Suprapubic skin (tissue), 4 donors: ENCODE data around the gene DDX5. TPM values are rescaled to one million over a fixed set of nuclear protein-coding genes. Genes with fewer than 3 reads are reported as not detected.
A peak's percentile ranks its signal among the peaks of the same experiment; 100 is the strongest.

Source experiments
- DNase-seq, 2 donors: peaks; one replicate each; pipeline ENCODE4 v3.0.0-alpha.2; 2019; ENCODE audit warnings: low spot score in 2 of 2
- H3K27ac ChIP-seq: fragments of 200-600 bp; sonication (generic); one replicate; pipeline ENCODE4 v1.5.1; 2019
- H3K27me3 ChIP-seq: fragments of 200-600 bp; sonication (generic); one replicate; pipeline ENCODE4 v1.5.1; 2019
- H3K36me3 ChIP-seq: fragments of 200-600 bp; sonication (generic); one replicate; pipeline ENCODE4 v1.5.1; 2019
- H3K4me1 ChIP-seq: fragments of 200-600 bp; sonication (generic); one replicate; pipeline ENCODE4 v1.5.1; 2019
- H3K4me3 ChIP-seq: fragments of 200-600 bp; sonication (generic); one replicate; pipeline ENCODE4 v1.5.1; 2019; ENCODE audit warnings: mild to moderate bottlenecking
- H3K9me3 ChIP-seq: fragments of 200-600 bp; sonication (generic); one replicate; pipeline ENCODE4 v1.5.1; 2019
- CTCF ChIP-seq, 2 donors: fragments of 200-600 bp in 1 of 2; fragments of 450-650 bp in 1 of 2; sonication (generic) in 1 of 2; IDR thresholded peaks; one replicate each; pipeline ENCODE4 v1.5.1; 2016 to 2019; ENCODE audit warnings: antibody characterized with exemption in 2 of 2, mild to moderate bottlenecking in 1 of 2, moderate library complexity in 1 of 2
- EP300 ChIP-seq: sonication (generic); formaldehyde crosslinking; IDR thresholded peaks from one replicate; pipeline ENCODE4 v1.6.1; 2017; ENCODE audit warnings: antibody characterized with exemption
- POLR2A ChIP-seq, 2 donors: fragments of 450-650 bp; IDR thresholded peaks; one replicate each; pipeline ENCODE4 v1.6.1; 2017; ENCODE audit warnings: antibody characterized with exemption in 2 of 2, mild to moderate bottlenecking in 2 of 2, moderate library complexity in 2 of 2
- POLR2AphosphoS5 ChIP-seq, 3 donors: sonication (generic); formaldehyde crosslinking; IDR thresholded peaks; one replicate each; pipeline ENCODE4 v1.6.1; 2017; ENCODE audit warnings: antibody characterized with exemption in 3 of 3
- WGBS: methylation state at CpG from one replicate; pipeline ENCODE4 v1.1.5; 2018; 5-methylcytosine and 5-hydroxymethylcytosine counted together
- total RNA-seq, 4 donors: library from RNA; depleted of rRNA; stranded (reverse); fragments of >200 nt; gene quantifications; one replicate each; pipeline ENCODE4 v1.1.0, GENCODE V29; 2016

DDX5 gene
- total RNA-seq, 4 donors from 2014 or later: 532 to 1,402 (median 922) TPM

- Histone ChIP-seq H3K27me3 (no peaks in the 10 kb centered on the region), H3K9me3 (no peaks in the 10 kb centered on the region), H3K36me3 (peaks cover 64% of the 10 kb centered on the region), H3K4me3 (no peak overlapping the region), H3K4me1 (peaks cover 90% of the 10 kb centered on the region), H3K27ac (no peak overlapping the region)
- 85% methylated on average over 6 of the region's 6 CpGs for WGBS
- DNase-seq: no peak
- TF ChIP-seq CTCF (IDR thresholded peaks at IDR 0.05): no peak
- no peak for TF ChIP-seq EP300
- TF ChIP-seq POLR2A (IDR thresholded peaks at IDR 0.05): no peak
- no peak for TF ChIP-seq POLR2AphosphoS5 (IDR thresholded peaks at IDR 0.05)
These were observed 6.1 kb downstream of the DDX5 start for GRCh38 chr17:64499805-64500486.

GRCh38 chr17:64498308-64499203 is 7.5 kb downstream of the DDX5 start:
- WGBS: 71% methylated on average over 7 of the region's 7 CpGs
- peaks cover 53% of the 10 kb centered on the region for H3K36me3 ChIP-seq
- no peaks in the 10 kb centered on the region for H3K9me3 ChIP-seq
- H3K27ac ChIP-seq: no peak overlapping the region
- TF ChIP-seq POLR2AphosphoS5 (IDR thresholded peaks at IDR 0.05) (no peak), CTCF (IDR thresholded peaks at IDR 0.05) (no peak), EP300 (no peak), POLR2A (IDR thresholded peaks at IDR 0.05) (no peak)
- no peaks in the 10 kb centered on the region for H3K27me3 ChIP-seq
- peaks cover 89% of the 10 kb centered on the region for H3K4me1 ChIP-seq
- no peak overlapping the region for H3K4me3 ChIP-seq
- no peak for DNase-seq

DNA sequence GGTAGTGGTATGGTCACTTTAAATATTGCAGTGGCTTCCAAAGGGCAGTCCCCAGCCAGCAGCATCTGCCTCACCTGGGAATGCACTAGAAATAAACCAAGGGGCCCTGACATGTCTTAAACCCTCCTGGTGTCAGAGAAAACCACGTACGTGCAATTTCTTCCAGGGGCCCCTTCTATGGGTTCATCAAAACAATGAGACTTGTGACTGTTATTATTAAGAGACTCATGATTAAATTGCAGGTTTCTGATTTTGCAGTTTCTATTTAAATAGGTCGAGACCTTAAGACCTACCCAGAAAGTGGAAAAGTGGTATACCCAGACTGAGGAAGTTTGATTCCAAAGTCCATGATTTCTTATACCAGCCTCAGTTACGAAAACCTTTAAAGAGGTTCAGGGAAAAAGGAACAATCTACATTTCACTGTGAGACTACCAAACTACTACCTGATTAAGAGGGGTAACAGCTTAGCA is 8.5 kb downstream of the DDX5 start:
- TF ChIP-seq CTCF (IDR thresholded peaks at IDR 0.05) (no peak), POLR2AphosphoS5 (IDR thresholded peaks at IDR 0.05) (no peak), POLR2A (IDR thresholded peaks at IDR 0.05) (no peak), EP300 (no peak)
- peak overlapping the region; percentile 80 for H3K4me3 ChIP-seq
- H3K9me3 ChIP-seq: no peaks in the 10 kb centered on the region
- no peaks in the 10 kb centered on the region for H3K27me3 ChIP-seq
- peaks cover 44% of the 10 kb centered on the region for H3K36me3 ChIP-seq
- H3K4me1 ChIP-seq: peaks cover 79% of the 10 kb centered on the region
- no peak for DNase-seq
- 56% methylated on average over 4 of the region's 4 CpGs for WGBS
- peak overlapping the region; percentile 71 for H3K27ac ChIP-seq

- peak; percentile 96 to 97 for DNase-seq
- H3K9me3 ChIP-seq: no peaks in the 10 kb centered on the region
- TF ChIP-seq POLR2A (IDR thresholded peaks at IDR 0.05): peak in 1 of 2 donors; percentile 12
- peak in 1 of 2 donors; percentile 30 for TF ChIP-seq CTCF (IDR thresholded peaks at IDR 0.05)
- TF ChIP-seq EP300: no peak
- TF ChIP-seq POLR2AphosphoS5 (IDR thresholded peaks at IDR 0.05): peak in 2 of 3 donors; percentile 85 to 96
- H3K27ac ChIP-seq: peak within 1 kb of the TSS; percentile 71
- no peaks in the 10 kb centered on the region for H3K27me3 ChIP-seq
- WGBS: under 1% methylated on average over 48 of the region's 50 CpGs
- H3K4me3 ChIP-seq: peak within 1 kb of the TSS; percentile 80
- H3K36me3 ChIP-seq: peaks cover 42% of the 10 kb centered on the region
- peaks cover 73% of the 10 kb centered on the region for H3K4me1 ChIP-seq
These were observed 9.1 kb downstream of the DDX5 start, which contains the start of gene POLG2 for GRCh38 chr17:64496786-64497564. Gene POLG2, minus strand, starts transcription at chr17:64497054. Its CDS starts 86 bp downstream, at chr17:64496968.
